GM23248 (cell line): ENCODE measurements around the gene CBLN1.

ENCODE experiments used
- EZH2 ChIP-seq: fragments of 200-600 bp; sonication (generic); IDR thresholded peaks from 2 replicates; pipeline ENCODE4 v1.6.1; 2018; ENCODE audit warnings: antibody characterized with exemption, mild to moderate bottlenecking; ENCODE audit not compliant: insufficient read depth, poor library complexity, severe bottlenecking
- EZH2phosphoT487 ChIP-seq: fragments of 200-600 bp; sonication (generic); IDR thresholded peaks from 2 replicates; pipeline ENCODE4 v1.6.1; 2018; ENCODE audit warnings: antibody characterized with exemption, moderate library complexity, mild to moderate bottlenecking, low read depth; ENCODE audit not compliant: insufficient read depth

GRCh38 chr16:49276646-49277385 is 4.8 kb downstream of the CBLN1 start:
- TF ChIP-seq EZH2 (no peak), EZH2phosphoT487 (no peak)
